Neural progenitor cell (in vitro differentiated cells): Measurements from ENCODE around the gene DCC. TPM values are rescaled to one million over a fixed set of nuclear protein-coding genes. Genes with fewer than 3 reads are reported as not detected.

Source experiments
- DNase-seq: peaks from one replicate; pipeline ENCODE4 v3.0.0-alpha.2; 2016; ENCODE audit warnings: low spot score
- H2AFZ ChIP-seq: fragments of 200-600 bp; sonication (generic); replicated peaks from 2 replicates; pipeline ENCODE4 v1.6.1; 2016; ENCODE audit warnings: antibody characterized with exemption
- H3F3A ChIP-seq: fragments of 200-600 bp; sonication (generic); 2 replicates; pipeline ENCODE4 v1.6.1; 2016; ENCODE audit warnings: antibody characterized with exemption, low read depth
- H3K27ac ChIP-seq: fragments of 200-600 bp; sonication (generic); 2 replicates; pipeline ENCODE4 v1.5.1; 2016; ENCODE audit warnings: mild to moderate bottlenecking
- H3K27me3 ChIP-seq: fragments of 200-600 bp; sonication (generic); 2 replicates; pipeline ENCODE4 v1.6.1; 2016; ENCODE audit warnings: mild to moderate bottlenecking, moderate library complexity
- H3K36me3 ChIP-seq: fragments of 200-600 bp; sonication (generic); 2 replicates; pipeline ENCODE4 v1.5.1; 2016
- H3K4me1 ChIP-seq: fragments of 200-600 bp; sonication (generic); 2 replicates; pipeline ENCODE4 v1.6.1; 2016; ENCODE audit warnings: mixed run types
- H3K4me2 ChIP-seq: fragments of 200-600 bp; sonication (generic); 2 replicates; pipeline ENCODE4 v1.6.1; 2016
- H3K4me3 ChIP-seq: fragments of 200-600 bp; sonication (generic); 2 replicates; pipeline ENCODE4 v1.5.1; 2016
- H3K79me2 ChIP-seq: fragments of 200-600 bp; sonication (generic); 2 replicates; pipeline ENCODE4 v1.6.1; 2016; ENCODE audit warnings: low read depth
- H3K9ac ChIP-seq: fragments of 200-600 bp; sonication (generic); 2 replicates; pipeline ENCODE4 v1.6.1; 2016
- H3K9me3 ChIP-seq: fragments of 200-600 bp; sonication (generic); 2 replicates; pipeline ENCODE4 v1.5.1; 2016; ENCODE audit warnings: low read depth
- H4K20me1 ChIP-seq: fragments of 200-600 bp; sonication (generic); 2 replicates; pipeline ENCODE4 v1.6.1; 2016; ENCODE audit warnings: low read depth
- H3K27ac Mint-ChIP-seq: 3 replicates; pipeline ENCODE4 v1.8.0; 2021; ENCODE audit warnings: mixed read lengths
- H3K27me3 Mint-ChIP-seq: 2 replicates; pipeline ENCODE4 v1.8.0; 2022; ENCODE audit warnings: low read depth, mild to moderate bottlenecking, inconsistent platforms, moderate library complexity, mixed read lengths; ENCODE audit not compliant: insufficient read depth
- H3K36me3 Mint-ChIP-seq: 3 replicates; pipeline ENCODE4 v1.8.0; 2021; ENCODE audit warnings: mixed read lengths
- H3K4me1 Mint-ChIP-seq: 3 replicates; pipeline ENCODE4 v1.8.0; 2021; ENCODE audit warnings: mixed read lengths
- H3K4me3 Mint-ChIP-seq: 3 replicates; pipeline ENCODE4 v1.8.0; 2021; ENCODE audit warnings: mild to moderate bottlenecking, moderate library complexity, mixed read lengths
- H3K9me3 Mint-ChIP-seq: 3 replicates; pipeline ENCODE4 v1.8.0; 2020; ENCODE audit warnings: mixed read lengths
- CTCF ChIP-seq: fragments of 200-600 bp; sonication (generic); IDR thresholded peaks from 2 replicates; pipeline ENCODE4 v1.5.1; 2017; ENCODE audit warnings: antibody characterized with exemption, mild to moderate bottlenecking
- EZH2 ChIP-seq: fragments of 200-600 bp; sonication (generic); IDR thresholded peaks from 2 replicates; pipeline ENCODE4 v1.6.1; 2017; ENCODE audit warnings: antibody characterized with exemption, mild to moderate bottlenecking, moderate library complexity
- EZH2phosphoT487 ChIP-seq: fragments of 200-600 bp; sonication (generic); IDR thresholded peaks from 2 replicates; pipeline ENCODE4 v1.6.1; 2017; ENCODE audit warnings: antibody characterized with exemption
- total RNA-seq: library from RNA; depleted of rRNA; stranded (reverse); fragments of >200 nt; gene quantifications from 2 replicates; pipeline ENCODE4 v1.2.3, GENCODE V29; 2015; ENCODE audit warnings: low replicate concordance

The DCC gene
- total RNA-seq, 1 donor from 2014 or later: 0.41 TPM

GRCh38 chr18:52822160-52822559 lies 482.2 kb downstream of the DCC start:
- no peak overlapping the region for H3K9ac ChIP-seq
- DNase-seq: no peak
- Mint-ChIP-seq H3K4me1 (no peaks in the 10 kb centered on the region), H3K36me3 (no peaks in the 10 kb centered on the region), H3K27ac (no peak overlapping the region), H3K9me3 (no peaks in the 10 kb centered on the region), H3K27me3 (no peaks in the 10 kb centered on the region), H3K4me3 (no peak overlapping the region)
- H3K36me3 ChIP-seq: no peaks in the 10 kb centered on the region
- no peak overlapping the region for H3K4me3 ChIP-seq
- H3K27me3 ChIP-seq: peaks cover 32% of the 10 kb centered on the region
- no peaks in the 10 kb centered on the region for H3K9me3 ChIP-seq
- H3F3A ChIP-seq: no peaks in the 10 kb centered on the region
- H3K27ac ChIP-seq: no peak overlapping the region
- no peak overlapping the region for H3K4me2 ChIP-seq
- no peaks in the 10 kb centered on the region for H3K79me2 ChIP-seq
- TF ChIP-seq EZH2phosphoT487 (no peak), CTCF (no peak), EZH2 (no peak)
- H3K4me1 ChIP-seq: no peaks in the 10 kb centered on the region
- H2AFZ ChIP-seq: no peak overlapping the region
- no peaks in the 10 kb centered on the region for H4K20me1 ChIP-seq

- H3K79me2 ChIP-seq: no peaks in the 10 kb centered on the region
- DNase-seq: no peak
- TF ChIP-seq EZH2 (no peak), EZH2phosphoT487 (no peak), CTCF (no peak)
- H3K4me3 Mint-ChIP-seq: no peak overlapping the region
- no peaks in the 10 kb centered on the region for H3K27me3 Mint-ChIP-seq
- no peaks in the 10 kb centered on the region for H3K36me3 Mint-ChIP-seq
- H3K27ac ChIP-seq: no peak overlapping the region
- peaks cover 50% of the 10 kb centered on the region for H3K27me3 ChIP-seq
- no peaks in the 10 kb centered on the region for H3F3A ChIP-seq
- H2AFZ ChIP-seq: no peak overlapping the region
- no peak overlapping the region for H3K4me2 ChIP-seq
- no peak overlapping the region for H3K27ac Mint-ChIP-seq
- no peaks in the 10 kb centered on the region for H3K4me1 ChIP-seq
- H3K9me3 ChIP-seq: no peaks in the 10 kb centered on the region
- H3K9me3 Mint-ChIP-seq: no peaks in the 10 kb centered on the region
- H4K20me1 ChIP-seq: no peaks in the 10 kb centered on the region
- no peaks in the 10 kb centered on the region for H3K36me3 ChIP-seq
- no peak overlapping the region for H3K4me3 ChIP-seq
- H3K9ac ChIP-seq: no peak overlapping the region
- H3K4me1 Mint-ChIP-seq: no peaks in the 10 kb centered on the region
These were observed 484.1 kb downstream of the DCC start for GRCh38 chr18:52824126-52824525.

GRCh38 chr18:52826994-52827393 lies 487.0 kb downstream of the DCC start:
- no peak for DNase-seq
- H3K27me3 Mint-ChIP-seq: no peaks in the 10 kb centered on the region
- H3K9me3 ChIP-seq: no peaks in the 10 kb centered on the region

More at GRCh38 chr18:52826994-52827393, 487.0 kb downstream of the DCC start:
- H3K27me3 ChIP-seq: peaks cover 75% of the 10 kb centered on the region
- H3K4me3 ChIP-seq: no peak overlapping the region
- TF ChIP-seq EZH2phosphoT487 (no peak), EZH2 (no peak), CTCF (no peak)
- no peak overlapping the region for H3K4me2 ChIP-seq
- H4K20me1 ChIP-seq: no peaks in the 10 kb centered on the region
- H3K4me3 Mint-ChIP-seq: no peak overlapping the region
- no peak overlapping the region for H3K27ac Mint-ChIP-seq
- H3K79me2 ChIP-seq: no peaks in the 10 kb centered on the region
- H3K9me3 Mint-ChIP-seq: no peaks in the 10 kb centered on the region
- no peaks in the 10 kb centered on the region for H3K4me1 Mint-ChIP-seq
- H3K36me3 Mint-ChIP-seq: no peaks in the 10 kb centered on the region
- H3K4me1 ChIP-seq: no peaks in the 10 kb centered on the region
- no peaks in the 10 kb centered on the region for H3F3A ChIP-seq
- no peak overlapping the region for H2AFZ ChIP-seq
- H3K36me3 ChIP-seq: no peaks in the 10 kb centered on the region
- H3K9ac ChIP-seq: no peak overlapping the region
- H3K27ac ChIP-seq: no peak overlapping the region
